SK-N-SH treated with all-trans-retinoic acid at 6 μM for 48 hours (cell line): ENCODE data around the gene SOX12.
A peak's percentile ranks its signal among the peaks of the same experiment; 100 is the strongest.

ENCODE experiments used
- ATAC-seq: fragments of 200-7000 bp; cut with Tn5 transposase; 3 replicates; pipeline ENCODE4 v1.9.1; 2020; ENCODE audit warnings: mild to moderate bottlenecking, moderate library complexity
- ARNTL ChIP-seq: fragments of 450-650 bp; formaldehyde crosslinking; IDR thresholded peaks from 2 replicates; pipeline ENCODE4 v1.5.0; 2020; ENCODE audit warnings: low read depth, mild to moderate bottlenecking, moderate library complexity, borderline replicate concordance
- BACH2 ChIP-seq: fragments of 250-450 bp; sonication (Bioruptor Pico); IDR thresholded peaks from 2 replicates; pipeline ENCODE4 v1.9.0; 2021; ENCODE audit warnings: mild to moderate bottlenecking, borderline replicate concordance
- CREB5 ChIP-seq: fragments of 250-450 bp; sonication (Bioruptor Pico); IDR thresholded peaks from 2 replicates; pipeline ENCODE4 v1.5.1; 2020; ENCODE audit warnings: low read depth, mild to moderate bottlenecking, moderate library complexity
- CSDC2 ChIP-seq: fragments of 250-450 bp; sonication (Bioruptor Pico); IDR thresholded peaks from 2 replicates; pipeline ENCODE4 v1.5.0; 2020; ENCODE audit warnings: mild to moderate bottlenecking, moderate library complexity
- CSRNP3 ChIP-seq: fragments of 250-450 bp; sonication (Bioruptor Pico); IDR thresholded peaks from 2 replicates; pipeline ENCODE4 v1.5.1; 2021; ENCODE audit warnings: mild to moderate bottlenecking, moderate library complexity
- ESRRG ChIP-seq: fragments of 250-450 bp; sonication (Bioruptor Pico); IDR thresholded peaks from 2 replicates; pipeline ENCODE4 v1.6.1; 2021; ENCODE audit warnings: mild to moderate bottlenecking
- GLIS3 ChIP-seq: fragments of 250-450 bp; sonication (Bioruptor Pico); IDR thresholded peaks from 2 replicates; pipeline ENCODE4 v1.5.0; 2020; ENCODE audit warnings: mild to moderate bottlenecking, moderate library complexity
- ISL1 ChIP-seq: fragments of 250-450 bp; sonication (Bioruptor Pico); IDR thresholded peaks from 2 replicates; pipeline ENCODE4 v2.1.2; 2022; ENCODE audit warnings: mild to moderate bottlenecking, moderate library complexity
- OSR1 ChIP-seq: fragments of 250-450 bp; sonication (Bioruptor Pico); IDR thresholded peaks from 2 replicates; pipeline ENCODE4 v1.8.0; 2022; ENCODE audit warnings: moderate library complexity, mild to moderate bottlenecking, inconsistent platforms
- POU6F1 ChIP-seq: fragments of 250-450 bp; sonication (Bioruptor Pico); IDR thresholded peaks from 2 replicates; pipeline ENCODE4 v1.8.0; 2021; ENCODE audit warnings: low read depth, mild to moderate bottlenecking, moderate library complexity, borderline replicate concordance
- PPARA ChIP-seq: fragments of 250-450 bp; sonication (Bioruptor Pico); IDR thresholded peaks from 2 replicates; pipeline ENCODE4 v1.5.0; 2020; ENCODE audit warnings: mild to moderate bottlenecking, borderline replicate concordance
- TCF4 ChIP-seq: fragments of 250-450 bp; sonication (Bioruptor Pico); IDR thresholded peaks from 2 replicates; pipeline ENCODE4 v1.8.0; 2021; ENCODE audit warnings: mild to moderate bottlenecking, moderate library complexity, borderline replicate concordance
- TOX ChIP-seq: fragments of 250-450 bp; sonication (Bioruptor Pico); IDR thresholded peaks from 2 replicates; pipeline ENCODE4 v1.8.0; 2021; ENCODE audit warnings: mild to moderate bottlenecking, moderate library complexity, borderline replicate concordance
- ZC3H10 ChIP-seq: fragments of 250-450 bp; sonication (Bioruptor Pico); IDR thresholded peaks from 2 replicates; pipeline ENCODE4 v1.5.1; 2021; ENCODE audit warnings: mild to moderate bottlenecking, moderate library complexity
- ZFP3 ChIP-seq: fragments of 250-450 bp; sonication (Bioruptor Pico); IDR thresholded peaks from 2 replicates; pipeline ENCODE4 v1.5.0; 2020; ENCODE audit warnings: mild to moderate bottlenecking, moderate library complexity
- ZFP30 ChIP-seq: fragments of 450-650 bp; formaldehyde crosslinking; IDR thresholded peaks from 2 replicates; pipeline ENCODE4 v1.5.0; 2022; ENCODE audit warnings: mild to moderate bottlenecking, moderate library complexity
- ZNF565 ChIP-seq: fragments of 450-650 bp; formaldehyde crosslinking; conservative IDR thresholded peaks from 2 replicates; pipeline ENCODE4 v1.5.0; 2020; ENCODE audit warnings: low read depth, mild to moderate bottlenecking, moderate library complexity
- ZNF70 ChIP-seq: fragments of 450-650 bp; formaldehyde crosslinking; IDR thresholded peaks from 2 replicates; pipeline ENCODE4 v1.5.0; 2020; ENCODE audit warnings: mild to moderate bottlenecking, moderate library complexity
- ZNF8 ChIP-seq: fragments of 450-650 bp; formaldehyde crosslinking; IDR thresholded peaks from 2 replicates; pipeline ENCODE4 v1.5.0; 2020; ENCODE audit warnings: mild to moderate bottlenecking, moderate library complexity
- TF ChIP-seq, protein P1 (sequence below): fragments of 250-450 bp; sonication (Bioruptor Pico); IDR thresholded peaks from 2 replicates; pipeline ENCODE4 v1.5.0; 2020; ENCODE audit warnings: mild to moderate bottlenecking, moderate library complexity
- TF ChIP-seq, protein P2 (sequence below): fragments of 250-450 bp; sonication (Bioruptor Pico); IDR thresholded peaks from 2 replicates; pipeline ENCODE4 v1.8.0; 2020; ENCODE audit warnings: mild to moderate bottlenecking, moderate library complexity, borderline replicate concordance

The SOX12 gene

DNA sequence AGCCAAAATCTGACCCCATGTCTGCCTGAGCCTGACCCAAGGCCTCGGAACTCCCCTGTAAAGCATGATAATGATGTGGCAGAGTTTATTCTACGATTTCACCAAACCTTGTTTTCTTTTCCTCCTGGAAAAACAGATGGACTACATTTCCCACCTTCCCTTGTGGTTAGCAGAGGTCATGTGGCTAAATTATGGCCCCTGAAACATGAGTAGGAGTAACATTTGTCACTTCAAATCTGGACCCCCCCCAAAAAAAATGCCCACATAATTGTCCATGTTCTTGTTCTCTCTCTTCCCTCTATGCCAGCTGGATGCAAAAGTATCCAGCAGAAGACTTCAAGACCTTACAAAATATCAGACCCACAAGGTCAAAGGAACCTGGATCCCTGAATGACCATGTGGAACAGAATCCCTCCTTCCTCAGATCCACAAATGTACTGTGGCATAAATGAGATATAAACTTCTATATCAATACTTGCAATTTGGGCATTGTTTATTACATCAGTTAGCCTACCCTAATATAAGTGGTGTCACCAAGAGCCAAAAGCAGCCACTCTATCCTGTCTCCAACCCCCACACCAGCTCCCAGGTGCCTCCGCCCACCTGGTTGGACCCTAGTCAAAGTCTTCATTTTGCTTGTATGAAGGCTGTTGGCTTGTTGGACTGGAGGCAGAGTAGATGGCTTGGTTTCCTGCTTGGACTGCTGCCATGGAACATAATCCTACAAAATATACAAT lies 36.2 kb upstream of the SOX12 start:
- TF ChIP-seq ZNF8 (CRISPR knock-in tag), result no peak
- no peak for ATAC-seq

DNA sequence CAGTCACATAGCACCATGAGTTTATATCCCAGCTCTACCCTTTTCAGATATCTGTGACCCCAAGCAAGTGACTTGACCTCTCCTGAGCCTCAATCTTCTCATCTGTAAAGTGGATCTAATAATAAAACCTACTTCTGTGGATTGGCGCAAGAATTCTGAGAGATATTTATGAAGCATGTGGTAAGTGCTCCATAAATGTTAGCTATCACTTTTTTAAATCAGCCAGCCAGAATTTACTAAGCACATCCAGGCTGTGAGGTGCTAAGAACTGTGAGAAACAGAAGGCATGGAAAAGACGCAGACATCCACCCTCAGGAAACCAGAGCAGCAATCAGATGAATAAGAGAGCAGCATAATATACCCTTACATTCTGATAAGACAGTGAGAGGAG lies 35.7 kb upstream of the SOX12 start:
- TF ChIP-seq ZFP30 (CRISPR knock-in tag), result no peak
- TF ChIP-seq, protein P1, sequence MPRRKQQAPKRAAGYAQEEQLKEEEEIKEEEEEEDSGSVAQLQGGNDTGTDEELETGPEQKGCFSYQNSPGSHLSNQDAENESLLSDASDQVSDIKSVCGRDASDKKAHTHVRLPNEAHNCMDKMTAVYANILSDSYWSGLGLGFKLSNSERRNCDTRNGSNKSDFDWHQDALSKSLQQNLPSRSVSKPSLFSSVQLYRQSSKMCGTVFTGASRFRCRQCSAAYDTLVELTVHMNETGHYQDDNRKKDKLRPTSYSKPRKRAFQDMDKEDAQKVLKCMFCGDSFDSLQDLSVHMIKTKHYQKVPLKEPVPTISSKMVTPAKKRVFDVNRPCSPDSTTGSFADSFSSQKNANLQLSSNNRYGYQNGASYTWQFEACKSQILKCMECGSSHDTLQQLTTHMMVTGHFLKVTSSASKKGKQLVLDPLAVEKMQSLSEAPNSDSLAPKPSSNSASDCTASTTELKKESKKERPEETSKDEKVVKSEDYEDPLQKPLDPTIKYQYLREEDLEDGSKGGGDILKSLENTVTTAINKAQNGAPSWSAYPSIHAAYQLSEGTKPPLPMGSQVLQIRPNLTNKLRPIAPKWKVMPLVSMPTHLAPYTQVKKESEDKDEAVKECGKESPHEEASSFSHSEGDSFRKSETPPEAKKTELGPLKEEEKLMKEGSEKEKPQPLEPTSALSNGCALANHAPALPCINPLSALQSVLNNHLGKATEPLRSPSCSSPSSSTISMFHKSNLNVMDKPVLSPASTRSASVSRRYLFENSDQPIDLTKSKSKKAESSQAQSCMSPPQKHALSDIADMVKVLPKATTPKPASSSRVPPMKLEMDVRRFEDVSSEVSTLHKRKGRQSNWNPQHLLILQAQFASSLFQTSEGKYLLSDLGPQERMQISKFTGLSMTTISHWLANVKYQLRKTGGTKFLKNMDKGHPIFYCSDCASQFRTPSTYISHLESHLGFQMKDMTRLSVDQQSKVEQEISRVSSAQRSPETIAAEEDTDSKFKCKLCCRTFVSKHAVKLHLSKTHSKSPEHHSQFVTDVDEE (CRISPR knock-in tag), result no peak
- no peak for TF ChIP-seq ESRRG
- TF ChIP-seq ARNTL (CRISPR knock-in tag), result no peak
- no peak for TF ChIP-seq CSRNP3 (CRISPR knock-in tag)
- TF ChIP-seq, protein P2, sequence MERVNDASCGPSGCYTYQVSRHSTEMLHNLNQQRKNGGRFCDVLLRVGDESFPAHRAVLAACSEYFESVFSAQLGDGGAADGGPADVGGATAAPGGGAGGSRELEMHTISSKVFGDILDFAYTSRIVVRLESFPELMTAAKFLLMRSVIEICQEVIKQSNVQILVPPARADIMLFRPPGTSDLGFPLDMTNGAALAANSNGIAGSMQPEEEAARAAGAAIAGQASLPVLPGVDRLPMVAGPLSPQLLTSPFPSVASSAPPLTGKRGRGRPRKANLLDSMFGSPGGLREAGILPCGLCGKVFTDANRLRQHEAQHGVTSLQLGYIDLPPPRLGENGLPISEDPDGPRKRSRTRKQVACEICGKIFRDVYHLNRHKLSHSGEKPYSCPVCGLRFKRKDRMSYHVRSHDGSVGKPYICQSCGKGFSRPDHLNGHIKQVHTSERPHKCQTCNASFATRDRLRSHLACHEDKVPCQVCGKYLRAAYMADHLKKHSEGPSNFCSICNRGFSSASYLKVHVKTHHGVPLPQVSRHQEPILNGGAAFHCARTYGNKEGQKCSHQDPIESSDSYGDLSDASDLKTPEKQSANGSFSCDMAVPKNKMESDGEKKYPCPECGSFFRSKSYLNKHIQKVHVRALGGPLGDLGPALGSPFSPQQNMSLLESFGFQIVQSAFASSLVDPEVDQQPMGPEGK (CRISPR knock-in tag), result no peak
- no peak for TF ChIP-seq OSR1 (CRISPR knock-in tag)
- TF ChIP-seq TCF4 (CRISPR knock-in tag), result no peak
- no peak for TF ChIP-seq ZC3H10
- no peak for TF ChIP-seq BACH2 (CRISPR knock-in tag)
- TF ChIP-seq CSDC2, result no peak
- TF ChIP-seq CREB5 (CRISPR knock-in tag), result no peak
- TF ChIP-seq ZNF70 (CRISPR knock-in tag), result no peak
- TF ChIP-seq ISL1 (CRISPR knock-in tag), result no peak
- TF ChIP-seq TOX, result no peak
- no peak for TF ChIP-seq ZFP3 (CRISPR knock-in tag)
- peak; percentile 43; the same call in 2 of the 3 replicates for ATAC-seq

DNA sequence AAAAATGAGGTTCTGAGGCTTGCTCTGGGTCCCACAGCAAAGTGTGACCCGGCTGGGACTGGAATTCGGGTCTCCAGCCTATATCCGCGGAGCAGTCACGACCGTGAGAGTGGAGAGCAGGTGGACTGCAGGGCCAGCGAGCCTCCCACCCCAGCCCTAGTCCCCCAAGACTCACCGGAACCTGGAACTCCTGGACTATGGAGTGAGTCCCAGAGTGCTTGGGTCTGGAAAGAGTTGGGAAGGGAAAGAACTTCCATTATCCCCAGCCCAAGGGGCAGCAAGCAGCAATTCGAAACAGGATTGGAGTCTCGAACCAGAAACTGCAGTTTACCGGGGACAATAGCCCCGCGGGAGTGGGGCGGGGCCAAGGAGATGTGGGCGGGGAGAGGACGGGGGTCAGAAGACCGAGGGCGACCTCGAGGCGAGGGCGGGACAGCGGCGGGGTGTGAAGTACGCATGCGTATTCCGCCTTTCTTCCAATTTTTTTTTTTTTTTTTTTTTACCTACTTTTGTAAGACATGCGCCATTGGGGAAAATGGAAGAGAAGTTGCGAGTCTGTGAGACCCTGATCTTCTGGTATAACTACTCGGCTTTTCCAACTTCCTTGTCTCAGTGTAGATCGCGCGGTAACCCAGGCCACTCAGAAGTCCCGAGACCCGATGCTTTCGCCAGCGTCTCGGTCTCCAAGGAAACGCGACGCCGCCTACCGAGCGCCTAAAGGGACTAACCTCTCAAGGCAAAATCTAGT lies 35.1 kb upstream of the SOX12 start, which contains the start of gene C20orf96:
Gene C20orf96 (minus strand): TSS at position 667 of the 748 bp plus-strand sequence. CDS start 140 bp downstream, at position 527.
- ATAC-seq, result peak; percentile 98
- no peak for TF ChIP-seq ZFP3 (CRISPR knock-in tag)
- no peak for TF ChIP-seq ISL1 (CRISPR knock-in tag)
- TF ChIP-seq, protein P1 (CRISPR knock-in tag), result no peak
- no peak for TF ChIP-seq PPARA (CRISPR knock-in tag)
- no peak for TF ChIP-seq ARNTL (CRISPR knock-in tag)
- TF ChIP-seq ZNF8 (CRISPR knock-in tag), result no peak
- no peak for TF ChIP-seq ESRRG
- no peak for TF ChIP-seq CREB5 (CRISPR knock-in tag)
- TF ChIP-seq GLIS3 (CRISPR knock-in tag), result no peak
- TF ChIP-seq ZNF565 (CRISPR knock-in tag), result no peak
- no peak for TF ChIP-seq POU6F1 (CRISPR knock-in tag)
- no peak for TF ChIP-seq ZFP30 (CRISPR knock-in tag)
- no peak for TF ChIP-seq CSRNP3 (CRISPR knock-in tag)
